GM21528 (cell line): ENCODE measurements around the gene CXADR.

Experiments
- ATAC-seq: cut with Tn5 transposase; IDR thresholded peaks from one replicate; pipeline ENCODE4 v1.9.1; 2021; ENCODE audit warnings: mild to moderate bottlenecking, moderate library complexity; ENCODE audit not compliant: unreplicated experiment, low FRiP score

CXADR gene

GRCh38 chr21:17585875-17586450 is 73.1 kb downstream of the CXADR start:
- no peak for ATAC-seq

DNA sequence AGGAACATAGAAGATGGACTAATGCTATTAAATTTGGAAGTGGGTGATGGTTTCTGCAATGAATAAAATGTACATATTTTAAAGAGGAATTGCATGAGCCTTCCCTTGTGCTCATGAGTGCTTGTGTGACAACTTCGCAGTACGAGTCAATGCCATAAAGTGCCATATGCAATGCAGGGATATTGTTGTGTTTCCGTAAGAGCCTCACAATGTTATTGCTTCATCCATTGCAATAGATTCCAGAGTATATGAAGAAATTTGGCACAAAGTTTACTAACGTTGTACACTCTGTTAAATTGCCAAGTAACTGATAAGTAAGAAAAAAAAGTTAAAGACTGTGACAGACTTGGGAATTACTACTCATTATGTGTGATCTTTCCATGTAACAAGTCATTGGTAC is 77.6 kb downstream of the CXADR start:
- ATAC-seq, result no peak

- ATAC-seq, result no peak
These were observed 84.8 kb downstream of the CXADR start for GRCh38 chr21:17597680-17598079.

- ATAC-seq, result peak; percentile 86
These were observed 85.6 kb downstream of the CXADR start for GRCh38 chr21:17598437-17598836.

DNA sequence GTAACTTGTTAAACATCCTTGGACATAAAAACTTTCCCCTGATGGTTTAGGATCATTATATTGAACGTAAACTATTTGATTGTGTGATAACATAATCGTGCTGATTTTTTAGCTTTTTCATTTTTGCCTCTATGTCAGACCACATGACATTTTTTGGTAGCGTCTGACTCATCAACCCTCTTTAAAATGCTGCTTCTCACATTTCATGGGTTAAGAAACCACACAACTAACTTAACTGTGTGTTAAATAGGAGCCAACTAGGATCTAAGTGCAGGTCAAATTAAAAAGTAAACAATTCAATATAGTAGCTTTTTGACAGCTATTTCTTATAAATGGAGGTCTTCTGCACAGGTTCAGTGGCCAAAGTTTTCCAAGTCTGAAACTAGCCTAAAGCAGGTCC is 90.0 kb downstream of the CXADR start:
- no peak for ATAC-seq

DNA sequence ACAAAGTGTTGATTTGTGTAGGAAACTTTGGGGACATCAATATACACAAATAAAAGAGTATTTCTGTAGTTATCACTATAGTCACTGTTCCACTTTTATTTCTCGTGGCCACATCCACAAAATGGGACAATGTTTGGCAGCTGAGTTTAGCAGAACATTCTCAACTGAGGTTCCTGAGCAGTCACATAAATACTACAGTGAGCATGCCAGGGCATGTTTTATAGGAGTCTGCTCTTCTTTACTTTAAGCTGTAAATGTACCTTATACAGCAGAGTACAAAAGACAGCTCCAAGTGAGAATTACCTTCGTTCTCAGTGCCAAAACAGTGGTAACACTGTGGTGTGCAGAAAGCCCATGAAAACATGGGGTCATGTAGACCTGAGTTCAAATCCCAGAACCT is 94.8 kb downstream of the CXADR start:
- no peak for ATAC-seq

GRCh38 chr21:17609681-17610080 is 96.8 kb downstream of the CXADR start:
- ATAC-seq, result no peak

DNA sequence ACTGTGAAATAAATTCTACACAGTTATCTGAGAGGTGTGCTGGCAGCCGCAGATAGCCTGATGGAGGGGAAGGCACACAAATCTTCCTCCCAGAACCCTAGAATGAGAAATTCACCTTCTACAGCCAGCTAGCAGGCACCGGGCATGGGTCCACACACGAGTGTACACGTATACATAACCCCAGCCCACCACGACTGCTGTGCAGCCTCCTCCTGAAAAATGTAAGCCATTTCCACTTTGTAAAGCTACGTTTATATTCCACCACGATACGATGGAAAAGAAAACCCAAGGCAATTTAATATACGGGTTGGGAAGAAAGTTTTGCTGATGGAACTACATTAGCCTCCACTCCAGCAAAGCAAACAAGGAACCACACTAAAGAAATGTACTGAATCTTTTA is 98.1 kb downstream of the CXADR start:
- no peak for ATAC-seq

DNA sequence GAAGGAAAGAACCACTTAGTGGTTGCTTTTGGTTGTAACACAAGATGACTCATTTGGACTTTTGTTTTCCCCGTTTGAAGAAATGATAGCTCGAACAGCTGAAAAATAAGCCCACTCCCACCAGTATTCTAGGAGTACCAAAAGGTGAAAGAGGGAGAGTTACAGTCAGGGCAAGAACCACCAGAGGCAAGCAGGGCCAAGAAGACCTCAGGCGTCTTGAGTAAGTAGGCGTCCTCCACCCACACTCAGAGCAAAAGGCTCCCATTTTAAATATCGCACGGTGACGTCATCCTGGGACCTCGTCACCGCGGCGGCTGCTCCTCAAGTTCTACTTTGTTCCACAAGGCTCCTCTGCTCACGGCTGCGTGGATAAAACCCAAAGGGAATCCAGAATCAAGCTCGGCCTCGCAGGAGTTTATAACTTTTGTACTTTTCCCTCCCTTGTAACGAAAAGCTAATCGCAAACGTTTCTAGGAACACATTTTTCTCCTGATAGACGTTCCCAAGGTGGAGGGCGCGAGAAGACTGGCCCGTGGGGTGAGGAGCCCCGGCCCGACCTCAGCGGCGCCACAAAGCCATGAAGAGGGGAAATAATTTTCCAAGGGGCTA is 98.7 kb downstream of the CXADR start:
- ATAC-seq, result peak; percentile 67

- ATAC-seq, result peak; percentile 9
These were observed 99.3 kb downstream of the CXADR start for GRCh38 chr21:17612023-17612564.

GRCh38 chr21:17612565-17613241 is 99.9 kb downstream of the CXADR start, which contains the start of gene BTG3:
BTG3 (minus strand) TSS chr21:17612901; CDS start chr21:17609144, 3,757 bp downstream.
- ATAC-seq, result peak; percentile 74

GRCh38 chr21:17613242-17613676 is 100.4 kb downstream of the CXADR start:
- ATAC-seq, result peak; percentile 3

- ATAC-seq, result no peak
These were observed 104.0 kb downstream of the CXADR start for GRCh38 chr21:17616831-17617230.

- ATAC-seq, result no peak
These were observed 109.2 kb downstream of the CXADR start for GRCh38 chr21:17622018-17622417.

GRCh38 chr21:17631195-17631594 is 118.4 kb downstream of the CXADR start:
- no peak for ATAC-seq

- ATAC-seq, result no peak
These were observed 123.9 kb downstream of the CXADR start for GRCh38 chr21:17636711-17637110.

DNA sequence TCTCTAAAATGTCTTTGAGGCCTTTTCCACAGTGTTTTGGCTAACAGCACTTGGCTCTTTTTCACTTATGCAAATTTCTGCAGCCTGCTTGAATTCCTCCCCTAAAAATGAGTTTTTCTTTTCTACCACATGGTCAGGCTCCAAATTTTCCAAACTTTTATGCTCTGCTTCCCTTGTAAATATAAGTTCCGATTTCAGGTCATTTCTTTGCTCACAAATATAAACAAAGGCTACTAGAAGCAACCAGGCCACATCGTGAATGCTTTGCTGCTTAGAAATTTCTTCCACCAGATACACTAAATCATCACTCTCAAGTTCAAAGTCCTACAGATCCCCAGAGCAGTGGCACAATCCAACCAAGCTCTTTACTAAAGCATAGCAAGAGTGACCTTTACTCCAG is 128.0 kb downstream of the CXADR start:
- no peak for ATAC-seq
